Measurements from ENCODE around the gene PSMC3IP. TPM values are rescaled to one million over a fixed set of nuclear protein-coding genes. Genes with fewer than 3 reads are reported as not detected.
"Not testable (repeated sequence)": the region's sequence is repeated elsewhere in the genome, so short reads cannot be mapped to it uniquely, and the experiment has no call there.

The PSMC3IP gene
- total RNA-seq, 2 experiments from 2014 or later: 32.5 to 36.2 TPM

GRCh38 chr17:42568341-42569111, 9.0 kb downstream of the PSMC3IP start:
- Mint-ChIP-seq H3K4me3 (peak overlapping the region; percentile 97), H3K27ac (peak overlapping the region; percentile 96), H3K4me1 (peaks cover 45% of the 10 kb centered on the region), H3K9me3 (no peaks in the 10 kb centered on the region), H3K36me3 (peaks cover 48% of the 10 kb centered on the region), H3K27me3 (no peaks in the 10 kb centered on the region)
- DNase-seq: no peak

- Mint-ChIP-seq H3K27ac (peak within 1 kb of the TSS; percentile 96), H3K36me3 (peaks cover 44% of the 10 kb centered on the region), H3K9me3 (no peaks in the 10 kb centered on the region), H3K4me3 (peak within 1 kb of the TSS; percentile 97), H3K4me1 (peaks cover 43% of the 10 kb centered on the region), H3K27me3 (no peaks in the 10 kb centered on the region)
- DNase-seq: peak; percentile 95
These were observed 10.5 kb downstream of the PSMC3IP start, which contains the start of gene MLX for GRCh38 chr17:42566883-42567573. Gene MLX (plus strand): TSS chr17:42567100. CDS start chr17:42567125, 25 bp downstream.

DNA sequence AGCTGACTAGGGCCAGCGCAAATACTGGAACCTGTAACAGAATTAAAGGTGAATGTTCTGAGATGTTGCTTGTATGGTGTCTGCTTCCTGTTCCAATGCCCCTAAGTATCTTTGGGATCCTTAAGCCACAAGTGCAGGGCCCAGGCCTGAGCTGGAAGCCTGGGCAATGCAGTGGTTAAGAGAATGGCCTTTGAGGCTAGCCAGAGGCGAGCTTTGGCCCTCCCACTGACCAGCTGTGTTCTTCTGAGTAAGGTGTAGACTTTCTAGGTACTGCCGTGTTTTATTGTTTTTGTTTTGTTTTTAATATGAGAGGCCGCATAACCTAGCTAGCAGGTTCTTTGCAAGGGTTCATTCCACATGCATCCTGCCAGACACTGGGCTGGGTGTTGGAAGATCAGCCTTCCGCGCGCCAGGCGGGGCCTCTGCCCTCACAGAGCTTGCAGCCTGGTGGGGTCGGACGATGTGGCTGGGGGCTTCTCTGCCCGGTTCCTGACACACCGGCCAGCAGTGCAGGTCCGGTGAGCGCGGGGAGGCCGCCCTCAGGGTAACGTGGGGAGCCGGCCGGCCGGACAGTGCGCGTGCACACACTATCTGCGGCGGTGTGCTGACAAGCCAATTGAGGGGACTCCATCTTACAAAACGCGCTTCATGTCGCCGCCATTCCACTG, 11.2 kb downstream of the PSMC3IP start:
- H3K9me3 Mint-ChIP-seq: no peaks in the 10 kb centered on the region
- H3K4me1 Mint-ChIP-seq: peaks cover 41% of the 10 kb centered on the region
- peak overlapping the region; percentile 96 for H3K27ac Mint-ChIP-seq
- peak overlapping the region; percentile 97 for H3K4me3 Mint-ChIP-seq
- no peaks in the 10 kb centered on the region for H3K27me3 Mint-ChIP-seq
- peak; percentile 14 for DNase-seq
- H3K36me3 Mint-ChIP-seq: peaks cover 41% of the 10 kb centered on the region

- no peak for DNase-seq
- Mint-ChIP-seq H3K36me3 (peaks cover 36% of the 10 kb centered on the region), H3K27ac (peak overlapping the region; percentile 96), H3K9me3 (no peaks in the 10 kb centered on the region), H3K4me1 (peaks cover 42% of the 10 kb centered on the region), H3K27me3 (no peaks in the 10 kb centered on the region), H3K4me3 (no peak overlapping the region)
These were observed 11.9 kb downstream of the PSMC3IP start for GRCh38 chr17:42565523-42566214.

- Mint-ChIP-seq H3K27me3 (no peaks in the 10 kb centered on the region), H3K4me1 (peaks cover 42% of the 10 kb centered on the region), H3K4me3 (no peak overlapping the region), H3K36me3 (peaks cover 34% of the 10 kb centered on the region), H3K9me3 (no peaks in the 10 kb centered on the region), H3K27ac (no peak overlapping the region)
- DNase-seq: no peak
These were observed 12.6 kb downstream of the PSMC3IP start for GRCh38 chr17:42564815-42565522.

DNA sequence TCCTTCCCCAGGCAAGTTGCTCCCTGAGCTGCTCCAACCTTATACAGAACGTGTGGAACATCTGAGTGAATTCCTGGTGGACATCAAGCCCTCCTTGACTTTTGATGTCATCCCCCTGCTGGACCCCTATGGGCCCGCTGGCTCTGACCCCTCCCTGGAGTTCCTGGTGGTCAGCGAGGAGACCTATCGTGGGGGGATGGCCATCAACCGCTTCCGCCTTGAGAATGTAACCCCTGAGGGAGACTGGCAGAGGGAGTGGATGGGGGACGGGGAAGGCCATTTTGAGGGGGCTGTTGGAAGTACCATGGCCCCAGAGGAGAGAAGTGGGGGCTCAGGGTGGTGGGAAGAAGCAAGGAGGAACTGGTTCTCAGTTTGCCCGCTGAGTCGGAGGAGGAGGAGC, 13.6 kb downstream of the PSMC3IP start:
- peaks cover 32% of the 10 kb centered on the region for H3K4me1 Mint-ChIP-seq
- H3K9me3 Mint-ChIP-seq: no peaks in the 10 kb centered on the region
- H3K27me3 Mint-ChIP-seq: no peaks in the 10 kb centered on the region
- H3K4me3 Mint-ChIP-seq: peak overlapping the region; percentile 93
- H3K36me3 Mint-ChIP-seq: peaks cover 27% of the 10 kb centered on the region
- DNase-seq: no peak
- peak overlapping the region; percentile 74 for H3K27ac Mint-ChIP-seq

GRCh38 chr17:42563543-42563942, 14.0 kb downstream of the PSMC3IP start:
- H3K4me1 Mint-ChIP-seq: peaks cover 28% of the 10 kb centered on the region

DNA sequence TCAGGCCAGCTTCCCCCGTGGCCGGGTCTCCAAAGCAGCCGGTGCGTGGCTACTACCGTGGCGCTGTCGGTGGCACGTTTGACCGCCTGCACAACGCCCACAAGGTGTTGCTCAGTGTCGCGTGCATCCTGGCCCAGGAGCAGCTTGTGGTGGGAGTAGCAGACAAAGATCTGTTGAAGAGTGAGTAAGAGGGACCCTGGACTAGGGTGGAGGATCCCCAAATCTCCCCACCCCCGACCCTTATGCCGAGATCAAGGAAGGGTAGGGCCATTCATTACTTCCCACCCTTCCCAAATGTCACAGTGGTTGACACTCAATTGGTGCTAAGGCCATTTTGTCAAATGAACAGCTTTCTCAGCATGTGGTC, 14.4 kb downstream of the PSMC3IP start:
- Mint-ChIP-seq H3K36me3 (peaks cover 21% of the 10 kb centered on the region), H3K27me3 (no peaks in the 10 kb centered on the region), H3K4me3 (peak overlapping the region; percentile 93), H3K4me1 (peaks cover 25% of the 10 kb centered on the region), H3K9me3 (no peaks in the 10 kb centered on the region), H3K27ac (peak overlapping the region; percentile 95)
- no peak for DNase-seq

More at GRCh38 chr17:42563543-42563942, 14.0 kb downstream of the PSMC3IP start:
- H3K36me3 Mint-ChIP-seq: peaks cover 23% of the 10 kb centered on the region
- peak overlapping the region; percentile 93 for H3K4me3 Mint-ChIP-seq
- no peak for DNase-seq
- no peaks in the 10 kb centered on the region for H3K9me3 Mint-ChIP-seq
- peak overlapping the region; percentile 74 for H3K27ac Mint-ChIP-seq
- H3K27me3 Mint-ChIP-seq: no peaks in the 10 kb centered on the region

GRCh38 chr17:42562388-42563142, 15.0 kb downstream of the PSMC3IP start:
- peak; percentile 33 for DNase-seq
- Mint-ChIP-seq H3K36me3 (peaks cover 16% of the 10 kb centered on the region), H3K4me3 (peak overlapping the region; percentile 93), H3K27ac (peak overlapping the region; percentile 95), H3K9me3 (no peaks in the 10 kb centered on the region), H3K4me1 (peaks cover 22% of the 10 kb centered on the region), H3K27me3 (no peaks in the 10 kb centered on the region)

DNA sequence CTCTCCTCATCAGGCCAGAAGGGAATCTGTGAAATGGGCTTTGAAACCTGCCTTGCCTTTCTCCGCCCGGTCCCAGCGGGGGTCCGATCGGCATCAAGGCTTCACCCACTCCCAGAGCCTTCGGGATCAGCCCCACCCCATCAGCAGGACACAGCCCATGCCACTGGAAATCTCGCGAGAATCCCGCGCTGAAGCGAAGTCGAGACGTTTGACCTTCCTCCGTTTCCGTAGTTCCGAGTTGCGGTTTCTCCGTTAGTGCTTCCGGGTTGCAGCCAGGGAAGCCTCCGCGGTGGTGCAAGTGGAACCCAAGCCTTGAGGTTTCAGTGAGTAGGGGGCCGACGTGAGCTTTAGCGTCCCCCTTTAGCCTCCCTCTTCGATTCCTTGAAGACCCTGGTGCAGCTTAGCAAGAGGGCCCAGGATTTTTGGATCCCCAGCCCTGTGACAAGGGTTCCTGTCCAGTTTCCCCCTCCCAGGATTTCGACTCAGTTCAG, 15.6 kb downstream of the PSMC3IP start, which contains the start of gene COASY:
Gene COASY (plus strand): TSS at position 252 of the 491 bp plus-strand sequence. CDS start 475 bp downstream, outside the sequence.
- Mint-ChIP-seq H3K36me3 (peaks cover 11% of the 10 kb centered on the region), H3K27me3 (no peaks in the 10 kb centered on the region), H3K4me3 (peak within 1 kb of the TSS; percentile 93), H3K27ac (peak within 1 kb of the TSS; percentile 95), H3K4me1 (peaks cover 22% of the 10 kb centered on the region), H3K9me3 (no peaks in the 10 kb centered on the region)
- peak; percentile 91 for DNase-seq

DNA sequence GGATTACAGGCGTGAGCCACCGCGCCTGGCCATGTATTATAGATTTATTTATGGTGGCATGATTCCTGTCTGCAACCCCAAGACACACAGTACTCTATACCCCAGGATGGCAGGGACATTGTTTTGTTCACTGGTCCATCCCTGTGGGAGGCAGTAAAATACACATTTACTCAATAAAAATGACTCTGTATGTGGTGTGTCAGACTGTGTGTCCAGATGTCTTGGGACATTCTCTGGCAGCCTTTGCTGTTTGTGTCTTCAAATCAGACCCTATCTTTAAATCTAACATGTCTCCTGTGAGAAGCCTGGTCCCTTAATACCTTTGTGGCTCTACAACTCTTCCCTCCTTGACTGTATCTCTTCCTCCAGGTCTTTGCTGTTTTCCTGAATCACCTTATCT, 17.3 kb downstream of the PSMC3IP start:
- Mint-ChIP-seq H3K4me3 (peak overlapping the region; percentile 57), H3K27ac (no peak overlapping the region), H3K27me3 (no peaks in the 10 kb centered on the region), H3K9me3 (no peaks in the 10 kb centered on the region), H3K36me3 (peaks cover 11% of the 10 kb centered on the region), H3K4me1 (peaks cover 18% of the 10 kb centered on the region)
- DNase-seq: no peak

DNA sequence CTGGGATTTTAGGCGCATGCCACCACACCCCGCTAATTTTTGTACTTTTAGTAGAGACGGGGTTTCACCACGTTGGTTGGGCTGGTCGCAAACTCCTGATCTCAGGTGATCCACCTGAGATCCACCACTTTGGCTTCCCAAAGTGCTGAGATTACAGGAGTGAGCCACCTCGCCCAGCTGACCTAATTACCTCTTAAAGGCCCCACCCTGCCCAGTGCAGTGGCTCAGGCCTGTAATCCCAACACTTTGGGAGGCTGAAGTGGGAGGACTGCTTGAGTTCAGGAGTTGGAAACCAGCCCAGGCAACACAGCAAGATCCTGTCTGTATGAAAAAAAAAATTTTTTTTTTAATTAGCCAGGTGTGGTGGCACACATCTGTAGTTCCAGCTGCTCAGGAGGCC, 18.5 kb downstream of the PSMC3IP start:
- H3K27me3 Mint-ChIP-seq: no peaks in the 10 kb centered on the region
- H3K4me1 Mint-ChIP-seq: peaks cover 18% of the 10 kb centered on the region
- H3K27ac Mint-ChIP-seq: no peak overlapping the region
- H3K4me3 Mint-ChIP-seq: no peak overlapping the region
- no peaks in the 10 kb centered on the region for H3K9me3 Mint-ChIP-seq
- no peak for DNase-seq
- peaks cover 11% of the 10 kb centered on the region for H3K36me3 Mint-ChIP-seq

GRCh38 chr17:42555961-42556617, 21.4 kb downstream of the PSMC3IP start:
- not testable (repeated sequence) for H3K27ac Mint-ChIP-seq, H3K36me3 Mint-ChIP-seq

More at GRCh38 chr17:42555961-42556617, 21.4 kb downstream of the PSMC3IP start:
- not testable (repeated sequence) for H3K9me3 Mint-ChIP-seq, DNase-seq, H3K4me3 Mint-ChIP-seq, H3K27me3 Mint-ChIP-seq
- H3K4me1 Mint-ChIP-seq: peaks cover 12% of the 10 kb centered on the region
